Mesenchymal stem cell (in vitro differentiated cells and primary cell): ENCODE results near the gene CEP70.
"Not testable (repeated sequence)": the region's sequence is repeated elsewhere in the genome, so short reads cannot be mapped to it uniquely, and the experiment has no call there.

ENCODE experiments used
- DNase-seq: peaks from one replicate; pipeline ENCODE4 v3.0.0-alpha.2; 2013
- H2AFZ ChIP-seq: one replicate; pipeline ENCODE4 v1.6.1; 2013; ENCODE audit warnings: low read depth, mild to moderate bottlenecking, control low read depth, inconsistent platforms, low read length, moderate library complexity
- H2AK5ac ChIP-seq: 2 replicates; pipeline ENCODE4 v1.6.1; 2013; ENCODE audit warnings: low read length, moderate library complexity, mild to moderate bottlenecking, inconsistent platforms; ENCODE audit not compliant: severe bottlenecking
- H2BK120ac ChIP-seq: one replicate; pipeline ENCODE4 v1.6.1; 2013; ENCODE audit warnings: low read depth, mild to moderate bottlenecking, inconsistent platforms, low read length, moderate library complexity
- H2BK12ac ChIP-seq, 2 experiments: one replicate each; pipeline ENCODE4 v1.6.1; 2013; ENCODE audit warnings: inconsistent platforms in 2 of 2, low read length in 2 of 2, mild to moderate bottlenecking in 2 of 2, moderate library complexity in 2 of 2, control low read depth in 1 of 2
- H2BK15ac ChIP-seq: one replicate; pipeline ENCODE4 v1.6.1; 2013; ENCODE audit warnings: mild to moderate bottlenecking, low read depth, inconsistent platforms; ENCODE audit not compliant: poor library complexity, severe bottlenecking
- H2BK5ac ChIP-seq: 2 replicates; pipeline ENCODE4 v1.6.1; 2013; ENCODE audit warnings: low read depth, mild to moderate bottlenecking, low read length, control low read depth, inconsistent platforms; ENCODE audit not compliant: poor library complexity, severe bottlenecking
- H3K14ac ChIP-seq, 2 experiments: one replicate each; pipeline ENCODE4 v1.6.1; 2013; ENCODE audit warnings: inconsistent platforms in 2 of 2, low read length in 2 of 2, control low read depth in 1 of 2, mild to moderate bottlenecking in 1 of 2, moderate library complexity in 1 of 2
- H3K18ac ChIP-seq, 2 experiments: one replicate each; pipeline ENCODE4 v1.6.1; 2013; ENCODE audit warnings: inconsistent platforms in 2 of 2, low read length in 2 of 2, control low read depth in 1 of 2, low read depth in 1 of 2, mild to moderate bottlenecking in 1 of 2
- H3K23ac ChIP-seq, 2 experiments: one replicate each; pipeline ENCODE4 v1.6.1; 2013; ENCODE audit warnings: inconsistent platforms in 2 of 2, low read length in 2 of 2, mild to moderate bottlenecking in 2 of 2, moderate library complexity in 2 of 2, control low read depth in 1 of 2
- H3K27ac ChIP-seq: 2 replicates; pipeline ENCODE4 v1.5.1; 2013; ENCODE audit warnings: mild to moderate bottlenecking, moderate library complexity, low read length, control low read depth, inconsistent platforms; ENCODE audit not compliant: poor library complexity, severe bottlenecking
- H3K27me3 ChIP-seq, 2 experiments: 2 replicates each; pipeline versions ENCODE4 v1.6.1 to v1.7.0; 2013; ENCODE audit warnings: low read length in 2 of 2, mild to moderate bottlenecking in 2 of 2, moderate library complexity in 2 of 2, control low read depth in 1 of 2, inconsistent platforms in 1 of 2; ENCODE audit not compliant: control insufficient read depth in 1 of 2, insufficient read depth in 1 of 2
- H3K36me3 ChIP-seq, 2 experiments: 2 replicates each; pipeline versions ENCODE4 v1.6.1 to v1.7.0; 2013; ENCODE audit warnings: low read length in 2 of 2, control low read depth in 1 of 2, inconsistent platforms in 1 of 2, low read depth in 1 of 2, mild to moderate bottlenecking in 1 of 2; ENCODE audit not compliant: insufficient read depth in 2 of 2, control insufficient read depth in 1 of 2
- H3K4ac ChIP-seq, 2 experiments: one replicate each; pipeline ENCODE4 v1.6.1; 2013; ENCODE audit warnings: inconsistent platforms in 2 of 2, low read length in 2 of 2, mild to moderate bottlenecking in 2 of 2, moderate library complexity in 2 of 2, control low read depth in 1 of 2, low read depth in 1 of 2
- H3K4me1 ChIP-seq: 2 replicates; pipeline ENCODE4 v1.6.1; 2013; ENCODE audit warnings: low read depth, low read length, control low read depth; ENCODE audit not compliant: control insufficient read depth, insufficient read depth
- H3K4me2 ChIP-seq: 2 replicates; pipeline ENCODE4 v1.6.1; 2013; ENCODE audit warnings: low read length, mild to moderate bottlenecking, inconsistent platforms; ENCODE audit not compliant: poor library complexity, severe bottlenecking
- H3K4me3 ChIP-seq, 2 experiments: 2 replicates each; pipeline versions ENCODE4 v1.5.1 to v1.7.0; 2013; ENCODE audit warnings: low read length in 2 of 2, mild to moderate bottlenecking in 2 of 2, control low read depth in 1 of 2, low read depth in 1 of 2; ENCODE audit not compliant: insufficient read depth in 1 of 2
- H3K79me1 ChIP-seq: replicated peaks from 2 replicates; pipeline ENCODE4 v1.6.1; 2013; ENCODE audit warnings: mild to moderate bottlenecking, control low read depth, low read length, inconsistent platforms; ENCODE audit not compliant: poor library complexity, severe bottlenecking
- H3K9ac ChIP-seq: 2 replicates; pipeline ENCODE4 v1.7.0; 2013; ENCODE audit warnings: mild to moderate bottlenecking, low read length, moderate library complexity
- H3K9me3 ChIP-seq: 2 replicates; pipeline ENCODE4 v1.7.0; 2013; ENCODE audit warnings: mild to moderate bottlenecking, low read length; ENCODE audit not compliant: control insufficient read depth
- H4K8ac ChIP-seq: one replicate; pipeline ENCODE4 v1.6.1; 2013; ENCODE audit warnings: inconsistent platforms, mild to moderate bottlenecking, low read length, moderate library complexity
- H4K91ac ChIP-seq: one replicate; pipeline ENCODE4 v1.6.1; 2013; ENCODE audit warnings: mild to moderate bottlenecking, low read length, inconsistent platforms
- WGBS: methylation state at CpG from one replicate; pipeline ENCODE4 v1.1.7; 2013; ENCODE audit warnings: mixed read lengths; 5-methylcytosine and 5-hydroxymethylcytosine counted together

Gene CEP70

DNA sequence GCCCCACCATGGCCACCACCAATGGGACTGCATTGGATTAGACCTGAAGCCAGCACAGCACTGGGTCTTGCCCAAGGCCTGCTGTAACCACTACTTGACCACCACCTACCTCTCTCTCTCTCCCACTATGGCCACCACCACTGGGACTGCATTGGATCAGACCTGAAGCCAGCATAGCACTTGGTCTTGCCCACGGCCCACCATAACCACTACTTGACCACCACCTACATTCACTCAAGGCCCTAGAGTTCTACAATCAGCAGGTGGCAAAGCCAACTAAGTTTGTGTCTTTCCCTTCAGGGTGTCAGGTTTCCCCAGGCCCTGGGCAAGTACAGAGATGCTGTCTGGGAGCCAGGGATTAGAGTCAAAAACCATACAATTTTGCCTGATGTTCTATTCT is 102.1 kb downstream of the CEP70 start:
- Histone ChIP-seq H3K4me2 (no peak overlapping the region), H2AFZ (no peak overlapping the region), H3K18ac (no peak overlapping the region), H3K14ac (no peak overlapping the region), H4K91ac (no peak overlapping the region), H3K9me3 (peaks cover 11% of the 10 kb centered on the region), H3K4ac (no peak overlapping the region), H3K36me3 (peaks cover 0 to 12% of the 10 kb centered on the region in 2 experiments), H2BK12ac (no peak overlapping the region), H3K4me1 (no peaks in the 10 kb centered on the region), H2BK5ac (no peak overlapping the region), H3K27ac (no peak overlapping the region), H3K23ac (no peak overlapping the region), H3K79me1 (no peaks in the 10 kb centered on the region), H3K9ac (no peak overlapping the region), H2AK5ac (no peak overlapping the region), H3K27me3 (no peaks in the 10 kb centered on the region), H2BK120ac (no peak overlapping the region), H3K4me3 (no peak overlapping the region), H2BK15ac (no peak overlapping the region), H4K8ac (no peak overlapping the region)
- no peak for DNase-seq
- WGBS, result 92% methylated on average over 1 of the region's 1 CpG

DNA sequence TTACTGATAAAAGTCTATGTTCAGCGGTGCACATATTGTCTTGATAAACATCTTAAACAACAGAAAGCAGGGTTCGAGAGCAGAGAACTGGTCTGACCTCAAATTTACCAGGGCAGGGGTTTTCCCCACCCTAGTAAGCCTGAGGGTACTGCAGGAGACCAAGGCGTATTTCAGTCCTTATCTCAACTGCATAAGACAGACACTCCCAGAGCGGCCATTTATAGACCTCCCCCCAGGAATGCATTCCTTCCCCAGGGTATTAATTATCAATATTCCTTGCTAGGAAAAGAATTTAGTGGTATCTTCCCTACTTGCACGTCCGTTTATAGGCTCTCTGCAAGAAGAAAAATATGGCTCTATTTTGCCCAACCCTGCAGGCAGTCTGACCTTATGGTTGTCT is 107.5 kb downstream of the CEP70 start:
- not testable (repeated sequence) for H3K36me3 ChIP-seq, H3K4me1 ChIP-seq, H3K9ac ChIP-seq, H2BK12ac ChIP-seq, H3K18ac ChIP-seq, H3K27me3 ChIP-seq, H3K4me3 ChIP-seq, H4K8ac ChIP-seq, H2BK120ac ChIP-seq, H2AFZ ChIP-seq, H2BK5ac ChIP-seq, H3K14ac ChIP-seq, H2BK15ac ChIP-seq, DNase-seq, H3K4ac ChIP-seq, H3K4me2 ChIP-seq, H3K79me1 ChIP-seq, H4K91ac ChIP-seq, H3K23ac ChIP-seq, H2AK5ac ChIP-seq, H3K27ac ChIP-seq
- peaks cover 21% of the 10 kb centered on the region for H3K9me3 ChIP-seq
- 92% methylated on average over 5 of the region's 6 CpGs for WGBS

DNA sequence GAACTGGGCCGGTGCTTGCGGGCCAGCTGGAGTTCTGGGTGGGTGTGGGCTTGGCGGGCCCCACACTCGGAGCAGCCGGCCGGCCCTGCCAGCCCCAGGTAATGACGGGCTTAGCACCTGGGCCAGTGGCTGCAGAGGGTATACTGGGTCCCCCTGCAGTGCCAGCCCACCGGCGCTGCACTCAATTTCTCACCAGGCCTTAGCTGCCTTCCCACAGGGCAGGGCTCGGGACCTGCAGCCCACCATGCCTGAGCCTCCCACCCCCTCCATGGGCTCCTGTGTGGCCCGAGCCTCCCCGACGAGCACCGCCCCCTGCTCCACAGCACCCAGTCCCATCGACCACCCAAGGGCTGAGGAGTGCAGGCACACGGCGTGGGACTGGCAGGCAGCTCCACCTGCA is 109.4 kb downstream of the CEP70 start:
- peaks cover 21% of the 10 kb centered on the region for H3K9me3 ChIP-seq
- H2BK120ac ChIP-seq, H2BK12ac ChIP-seq, H2BK15ac ChIP-seq, H2AK5ac ChIP-seq, H3K4me3 ChIP-seq, H4K91ac ChIP-seq, H3K18ac ChIP-seq, H2AFZ ChIP-seq, H3K4ac ChIP-seq, H3K4me2 ChIP-seq, H4K8ac ChIP-seq, H3K36me3 ChIP-seq, H3K23ac ChIP-seq, DNase-seq, H3K27me3 ChIP-seq, H2BK5ac ChIP-seq, H3K14ac ChIP-seq, H3K79me1 ChIP-seq, H3K9ac ChIP-seq, H3K4me1 ChIP-seq, H3K27ac ChIP-seq: not testable (repeated sequence)
- WGBS, result 98% methylated on average over 12 of the region's 17 CpGs

GRCh38 chr3:138479438-138479863 is 114.6 kb downstream of the CEP70 start:
- Histone ChIP-seq H3K4me2 (no peak overlapping the region), H3K9ac (no peak overlapping the region), H4K91ac (no peak overlapping the region), H3K18ac (no peak overlapping the region), H3K23ac (no peak overlapping the region), H3K27me3 (no peaks in the 10 kb centered on the region), H3K14ac (no peak overlapping the region), H3K79me1 (no peaks in the 10 kb centered on the region), H2BK12ac (no peak overlapping the region), H3K4me3 (no peak overlapping the region), H2BK15ac (no peak overlapping the region), H2BK5ac (no peak overlapping the region), H3K36me3 (no peaks in the 10 kb centered on the region), H3K27ac (no peak overlapping the region), H2AK5ac (no peak overlapping the region), H2AFZ (no peak overlapping the region), H3K9me3 (no peaks in the 10 kb centered on the region), H4K8ac (no peak overlapping the region), H3K4me1 (no peaks in the 10 kb centered on the region), H2BK120ac (no peak overlapping the region), H3K4ac (no peak overlapping the region)
- WGBS, result 21% methylated on average over 4 of the region's 4 CpGs
- peak; percentile 53 for DNase-seq
